ENCODE data around the gene TMEM245. TPM values are rescaled to one million over a fixed set of nuclear protein-coding genes. Genes with fewer than 3 reads are reported as not detected.

The TMEM245 gene
- total and polyA plus RNA-seq, 10 of the 15 experiments (the other 5 are each of a cell fraction or from before 2014, with no cell fraction given) = 7.4 to 36.1 (median 19.0) TPM

DNA sequence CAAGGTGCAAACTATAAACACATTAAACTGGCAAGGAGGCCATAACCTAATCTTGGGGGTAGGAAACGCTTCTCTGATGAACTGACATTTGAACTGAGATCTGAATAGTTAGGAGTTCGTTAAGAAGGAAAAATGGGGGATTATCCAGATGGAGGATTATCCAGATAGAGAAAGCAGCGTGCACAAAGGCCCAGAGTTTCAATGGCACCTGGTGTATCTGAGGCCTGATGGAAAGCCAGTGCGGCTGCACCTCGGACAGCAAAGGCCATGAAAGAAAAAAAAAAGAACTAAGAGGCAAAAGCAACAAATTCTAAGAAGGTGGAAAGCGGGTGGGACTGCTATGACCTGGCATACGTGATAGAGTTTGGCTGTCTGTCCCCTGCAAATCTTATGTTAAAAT lies 93.4 kb downstream of the TMEM245 start:
- Histone ChIP-seq H2AFZ (ENCODE audit: control insufficient read depth, low read depth, low read length) (no peak overlapping the region), H3K27me3 (replicated peaks in 1 of 2; ENCODE audit: control insufficient read depth in 2 of 2, insufficient read depth in 2 of 2, low read length in 1 of 2) (no peaks in the 10 kb centered on the region), H3K4me1 (ENCODE audit: control insufficient read depth, insufficient read depth, low read length) (no peaks in the 10 kb centered on the region), H3K79me2 (ENCODE audit: control insufficient read depth, insufficient read depth, low read length) (no peaks in the 10 kb centered on the region), H3K9me3 (replicated peaks; ENCODE audit: control insufficient read depth, insufficient read depth, low read length) (no peaks in the 10 kb centered on the region), H3K27ac (ENCODE audit: control insufficient read depth, insufficient read depth) (no peak overlapping the region), H4K20me1 (ENCODE audit: control insufficient read depth, insufficient read depth) (no peaks in the 10 kb centered on the region), H3K4me3 (no peak overlapping the region), H3K4me2 (ENCODE audit: control insufficient read depth, insufficient read depth) (no peak overlapping the region), H3K9ac (ENCODE audit: control insufficient read depth, insufficient read depth, low read length) (no peak overlapping the region), H3K36me3 (ENCODE audit: control insufficient read depth in 2 of 2, insufficient read depth in 2 of 2, low read length in 1 of 2) (peaks cover 0 to 2% of the 10 kb centered on the region in 2 experiments; a peak in 1 of 4 replicates)
- RAD21 ChIA-PET (ENCODE audit: unreplicated experiment) = no interaction called here
- SMC1A ChIA-PET (ENCODE audit: uncharacterized antibody, unreplicated experiment) = no interaction called here
- TF ChIP-seq KAT2A (conservative IDR thresholded peaks at IDR 0.05; ENCODE audit: control insufficient read depth, low read depth, low read length) (no peak), HDAC2 (IDR thresholded peaks at IDR 0.05) (no peak), EP300 (IDR thresholded peaks at IDR 0.05; ENCODE audit: borderline replicate concordance in 1 of 2, control insufficient read depth in 1 of 2, low read depth in 2 of 2, low read length in 2 of 2) (no peak), TCF7 (IDR thresholded peaks at IDR 0.05; ENCODE audit: borderline replicate concordance) (no peak), IRF4 (IDR thresholded peaks at IDR 0.05; ENCODE audit: low read depth, low read length) (no peak), RFX5 (IDR thresholded peaks at IDR 0.05; ENCODE audit: low read depth, low read length) (no peak), TAF1 (IDR thresholded peaks at IDR 0.05; ENCODE audit: borderline replicate concordance, low read depth, low read length) (no peak), MEF2A (IDR thresholded peaks at IDR 0.05; ENCODE audit: insufficient read depth, low read depth, low read length) (no peak), TCF12 (IDR thresholded peaks at IDR 0.05; ENCODE audit: low read depth, low read length) (no peak), BHLHE40 (IDR thresholded peaks at IDR 0.05; ENCODE audit: borderline replicate concordance in 1 of 2, low read depth in 2 of 2, low read length in 1 of 2) (no peak), POU2F2 (IDR thresholded peaks at IDR 0.05; ENCODE audit: borderline replicate concordance, low read depth, low read length) (no peak), CREB1 (IDR thresholded peaks at IDR 0.05; ENCODE audit: low read depth) (no peak)
- TF ChIP-seq, protein P1, sequence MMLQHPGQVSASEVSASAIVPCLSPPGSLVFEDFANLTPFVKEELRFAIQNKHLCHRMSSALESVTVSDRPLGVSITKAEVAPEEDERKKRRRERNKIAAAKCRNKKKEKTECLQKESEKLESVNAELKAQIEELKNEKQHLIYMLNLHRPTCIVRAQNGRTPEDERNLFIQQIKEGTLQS (IDR thresholded peaks at IDR 0.05; ENCODE audit: borderline replicate concordance, extremely low read depth, low read depth, low read length) = no peak
- TF ChIP-seq, protein P2, sequence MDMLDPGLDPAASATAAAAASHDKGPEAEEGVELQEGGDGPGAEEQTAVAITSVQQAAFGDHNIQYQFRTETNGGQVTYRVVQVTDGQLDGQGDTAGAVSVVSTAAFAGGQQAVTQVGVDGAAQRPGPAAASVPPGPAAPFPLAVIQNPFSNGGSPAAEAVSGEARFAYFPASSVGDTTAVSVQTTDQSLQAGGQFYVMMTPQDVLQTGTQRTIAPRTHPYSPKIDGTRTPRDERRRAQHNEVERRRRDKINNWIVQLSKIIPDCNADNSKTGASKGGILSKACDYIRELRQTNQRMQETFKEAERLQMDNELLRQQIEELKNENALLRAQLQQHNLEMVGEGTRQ (IDR thresholded peaks at IDR 0.05; ENCODE audit: borderline replicate concordance, low read depth, low read length) = no peak
- TF ChIP-seq, protein P3, sequence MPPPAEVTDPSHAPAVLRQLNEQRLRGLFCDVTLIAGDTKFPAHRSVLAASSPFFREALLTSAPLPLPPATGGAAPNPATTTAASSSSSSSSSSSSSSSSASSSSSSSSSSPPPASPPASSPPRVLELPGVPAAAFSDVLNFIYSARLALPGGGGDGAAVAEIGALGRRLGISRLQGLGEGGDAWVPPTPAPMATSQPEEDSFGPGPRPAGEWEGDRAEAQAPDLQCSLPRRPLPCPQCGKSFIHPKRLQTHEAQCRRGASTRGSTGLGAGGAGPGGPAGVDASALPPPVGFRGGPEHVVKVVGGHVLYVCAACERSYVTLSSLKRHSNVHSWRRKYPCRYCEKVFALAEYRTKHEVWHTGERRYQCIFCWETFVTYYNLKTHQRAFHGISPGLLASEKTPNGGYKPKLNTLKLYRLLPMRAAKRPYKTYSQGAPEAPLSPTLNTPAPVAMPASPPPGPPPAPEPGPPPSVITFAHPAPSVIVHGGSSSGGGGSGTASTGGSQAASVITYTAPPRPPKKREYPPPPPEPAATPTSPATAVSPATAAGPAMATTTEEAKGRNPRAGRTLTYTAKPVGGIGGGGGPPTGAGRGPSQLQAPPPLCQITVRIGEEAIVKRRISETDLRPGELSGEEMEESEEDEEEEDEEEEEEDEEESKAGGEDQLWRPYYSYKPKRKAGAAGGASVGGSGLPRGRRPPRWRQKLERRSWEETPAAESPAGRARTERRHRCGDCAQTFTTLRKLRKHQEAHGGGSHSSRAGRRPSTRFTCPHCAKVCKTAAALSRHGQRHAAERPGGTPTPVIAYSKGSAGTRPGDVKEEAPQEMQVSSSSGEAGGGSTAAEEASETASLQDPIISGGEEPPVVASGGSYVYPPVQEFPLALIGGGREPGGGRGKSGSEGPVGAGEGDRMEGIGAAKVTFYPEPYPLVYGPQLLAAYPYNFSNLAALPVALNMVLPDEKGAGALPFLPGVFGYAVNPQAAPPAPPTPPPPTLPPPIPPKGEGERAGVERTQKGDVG (CRISPR knock-in tag; IDR thresholded peaks at IDR 0.05) = no peak
- TF ChIP-seq, protein P4, sequence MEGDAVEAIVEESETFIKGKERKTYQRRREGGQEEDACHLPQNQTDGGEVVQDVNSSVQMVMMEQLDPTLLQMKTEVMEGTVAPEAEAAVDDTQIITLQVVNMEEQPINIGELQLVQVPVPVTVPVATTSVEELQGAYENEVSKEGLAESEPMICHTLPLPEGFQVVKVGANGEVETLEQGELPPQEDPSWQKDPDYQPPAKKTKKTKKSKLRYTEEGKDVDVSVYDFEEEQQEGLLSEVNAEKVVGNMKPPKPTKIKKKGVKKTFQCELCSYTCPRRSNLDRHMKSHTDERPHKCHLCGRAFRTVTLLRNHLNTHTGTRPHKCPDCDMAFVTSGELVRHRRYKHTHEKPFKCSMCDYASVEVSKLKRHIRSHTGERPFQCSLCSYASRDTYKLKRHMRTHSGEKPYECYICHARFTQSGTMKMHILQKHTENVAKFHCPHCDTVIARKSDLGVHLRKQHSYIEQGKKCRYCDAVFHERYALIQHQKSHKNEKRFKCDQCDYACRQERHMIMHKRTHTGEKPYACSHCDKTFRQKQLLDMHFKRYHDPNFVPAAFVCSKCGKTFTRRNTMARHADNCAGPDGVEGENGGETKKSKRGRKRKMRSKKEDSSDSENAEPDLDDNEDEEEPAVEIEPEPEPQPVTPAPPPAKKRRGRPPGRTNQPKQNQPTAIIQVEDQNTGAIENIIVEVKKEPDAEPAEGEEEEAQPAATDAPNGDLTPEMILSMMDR (IDR thresholded peaks at IDR 0.05 in 2 of 3, conservative IDR thresholded peaks at IDR 0.05 in 1 of 3; ENCODE audit: control insufficient read depth in 2 of 3, extremely low read depth in 1 of 3, insufficient read depth in 1 of 3, low read depth in 3 of 3, low read length in 3 of 3) = no peak
- TF ChIP-seq, protein P5, sequence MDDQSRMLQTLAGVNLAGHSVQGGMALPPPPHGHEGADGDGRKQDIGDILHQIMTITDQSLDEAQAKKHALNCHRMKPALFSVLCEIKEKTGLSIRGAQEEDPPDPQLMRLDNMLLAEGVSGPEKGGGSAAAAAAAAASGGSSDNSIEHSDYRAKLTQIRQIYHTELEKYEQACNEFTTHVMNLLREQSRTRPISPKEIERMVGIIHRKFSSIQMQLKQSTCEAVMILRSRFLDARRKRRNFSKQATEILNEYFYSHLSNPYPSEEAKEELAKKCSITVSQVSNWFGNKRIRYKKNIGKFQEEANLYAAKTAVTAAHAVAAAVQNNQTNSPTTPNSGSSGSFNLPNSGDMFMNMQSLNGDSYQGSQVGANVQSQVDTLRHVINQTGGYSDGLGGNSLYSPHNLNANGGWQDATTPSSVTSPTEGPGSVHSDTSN (IDR thresholded peaks at IDR 0.05; ENCODE audit: insufficient replicate concordance, low read depth, low read length) = no peak
- DNase-seq (ENCODE audit: low read depth, low spot score) = no peak
- no peak for FAIRE-seq
- WGBS (ENCODE audit: insufficient coverage, insufficient replicate concordance, low lambda C conversion rate, missing lambda C conversion rate) = 87% methylated on average over 7 of the region's 7 CpGs
- no TSS peak for BruUV-seq (replicated peaks)
- no peak for ATAC-seq
- intact Hi-C loops (cut with micrococcal nuclease; ENCODE audit: unreplicated experiment) = no loop called here
- in situ Hi-C loops (cut with MboI) = no loop called here
- POLR2A ChIA-PET = no interaction called here
- CTCF ChIA-PET = no interaction called here
